HG02981 (cell line): ENCODE measurements around the gene STX18.
"Not testable (repeated sequence)": the region's sequence is repeated elsewhere in the genome, so short reads cannot be mapped to it uniquely, and the experiment has no call there.

Experiments
- ATAC-seq: cut with Tn5 transposase; IDR thresholded peaks from one replicate; pipeline ENCODE4 v1.9.1; 2021; ENCODE audit warnings: mild to moderate bottlenecking, moderate library complexity; ENCODE audit not compliant: unreplicated experiment

STX18 gene

DNA sequence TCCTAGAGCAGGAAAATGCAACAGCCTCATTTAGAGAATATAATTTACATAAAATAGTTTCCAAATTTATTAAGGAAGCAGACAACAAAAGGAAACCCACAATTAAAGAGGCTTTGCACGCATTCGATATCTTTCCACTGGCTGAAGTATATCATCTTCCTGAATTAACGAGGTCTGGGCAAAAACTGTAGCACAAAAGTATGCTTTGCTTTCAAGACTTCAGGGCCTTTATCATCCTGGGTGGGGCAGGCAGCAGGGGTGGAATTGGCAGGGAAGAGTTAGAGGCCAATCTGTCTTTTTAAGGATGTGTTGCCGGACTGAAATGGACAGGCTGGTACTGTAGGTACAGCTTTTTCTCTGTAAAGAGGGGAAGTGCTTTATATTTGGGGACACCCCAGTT is 17.0 kb upstream of the STX18 start:
- no peak for ATAC-seq

DNA sequence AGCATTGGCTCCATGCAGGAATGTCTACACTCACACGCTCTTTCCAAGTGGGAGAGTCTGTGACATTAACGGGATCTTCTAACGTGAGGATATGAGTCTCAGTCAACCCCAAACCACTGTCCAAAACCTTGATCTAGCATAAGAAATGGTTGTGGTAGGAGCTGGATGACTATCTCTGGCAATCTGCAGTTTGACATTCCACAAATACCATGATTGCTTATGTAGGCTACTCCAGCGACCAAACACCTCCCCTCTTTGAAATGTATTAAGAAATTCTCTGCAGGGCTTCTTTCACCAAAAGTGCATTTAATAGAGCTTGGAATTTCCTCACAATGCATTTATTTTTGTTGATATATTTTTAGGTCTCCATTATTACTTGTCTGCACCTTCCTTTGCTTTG is 14.1 kb upstream of the STX18 start:
- ATAC-seq, result no peak

DNA sequence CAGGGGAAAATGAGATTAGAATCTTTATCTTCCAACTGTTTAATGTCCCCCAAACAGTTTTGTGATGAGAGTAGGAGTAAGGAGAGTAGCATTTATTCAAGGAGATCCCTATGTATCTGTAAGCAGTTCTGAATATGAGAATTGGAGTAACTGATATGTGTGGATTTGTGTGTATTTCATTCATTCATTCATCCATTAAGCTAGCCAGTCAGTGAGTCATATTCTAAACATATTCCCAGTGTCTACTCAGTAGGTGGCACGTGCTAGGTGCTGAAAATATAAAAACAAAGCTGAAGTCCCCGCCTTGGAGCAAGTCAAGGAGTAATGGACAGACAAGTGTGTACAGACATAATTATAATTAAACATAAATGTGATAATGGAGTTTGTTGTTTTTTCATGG is 12.4 kb upstream of the STX18 start:
- no peak for ATAC-seq

GRCh38 chr4:4552042-4552441 is 10.2 kb upstream of the STX18 start:
- not testable (repeated sequence) for ATAC-seq

- not testable (repeated sequence) for ATAC-seq
Observed at GRCh38 chr4:4550161-4550560, 8.3 kb upstream of the STX18 start.

DNA sequence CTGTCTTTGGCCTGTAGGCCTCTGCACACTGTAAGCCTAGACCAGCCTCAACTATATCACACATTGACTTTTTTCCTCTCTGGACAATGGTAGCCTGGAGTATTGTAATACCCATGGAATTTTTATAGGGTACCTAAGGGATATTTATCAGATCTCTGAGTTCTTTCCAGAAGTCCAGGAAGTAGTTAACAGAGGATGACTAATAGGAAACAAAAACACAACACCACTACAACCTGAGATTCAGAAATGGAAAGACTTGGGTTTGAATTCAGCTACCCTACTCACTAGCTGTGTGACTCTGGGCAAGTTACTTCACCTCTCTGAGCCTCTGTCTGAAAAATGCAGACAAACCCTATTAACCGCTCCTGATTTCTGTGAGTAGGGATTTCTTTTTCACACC is 7.7 kb upstream of the STX18 start:
- ATAC-seq, result no peak

DNA sequence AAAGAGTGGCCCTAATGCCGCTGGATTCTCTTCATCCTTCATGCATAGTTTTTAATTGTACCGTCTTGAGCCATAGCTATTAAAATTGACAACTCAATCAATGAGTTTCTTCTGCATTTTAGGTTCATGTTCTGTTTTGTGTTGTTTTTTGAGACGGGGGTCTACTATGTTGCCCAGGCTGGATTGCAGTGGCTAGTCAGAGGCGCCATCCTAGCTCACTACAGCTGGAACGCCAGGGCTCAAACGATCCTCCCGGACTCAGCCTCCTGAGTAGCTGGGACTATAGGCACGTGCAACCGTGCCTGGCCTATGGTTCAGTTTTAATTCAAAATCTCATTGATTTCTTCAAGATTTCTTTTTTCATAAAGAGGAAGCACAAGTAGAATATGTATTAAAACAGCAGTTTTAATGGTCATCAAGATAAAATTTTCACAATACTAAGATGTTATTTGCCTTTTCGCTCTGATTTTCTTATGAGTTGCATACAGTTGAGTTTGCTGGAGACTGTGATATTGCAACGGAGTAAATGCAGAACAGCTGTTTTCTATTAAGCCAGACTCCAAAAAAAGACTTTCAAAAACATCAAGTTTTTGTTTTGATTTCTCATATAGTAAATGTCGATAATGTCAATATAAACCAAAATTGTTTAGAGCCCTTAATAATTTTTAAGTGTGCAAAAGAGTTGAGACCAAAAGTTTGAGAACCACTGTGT is 1.1 kb upstream of the STX18 start:
- ATAC-seq, result no peak

GRCh38 chr4:4541040-4541631 is 712 bp downstream of the STX18 start:
- ATAC-seq, result peak; percentile 53

GRCh38 chr4:4539481-4539880 is 2.4 kb downstream of the STX18 start:
- ATAC-seq, result no peak

GRCh38 chr4:4535590-4535989 is 6.3 kb downstream of the STX18 start:
- no peak for ATAC-seq

- no peak for ATAC-seq
Observed at GRCh38 chr4:4534515-4535145, 7.2 kb downstream of the STX18 start.

DNA sequence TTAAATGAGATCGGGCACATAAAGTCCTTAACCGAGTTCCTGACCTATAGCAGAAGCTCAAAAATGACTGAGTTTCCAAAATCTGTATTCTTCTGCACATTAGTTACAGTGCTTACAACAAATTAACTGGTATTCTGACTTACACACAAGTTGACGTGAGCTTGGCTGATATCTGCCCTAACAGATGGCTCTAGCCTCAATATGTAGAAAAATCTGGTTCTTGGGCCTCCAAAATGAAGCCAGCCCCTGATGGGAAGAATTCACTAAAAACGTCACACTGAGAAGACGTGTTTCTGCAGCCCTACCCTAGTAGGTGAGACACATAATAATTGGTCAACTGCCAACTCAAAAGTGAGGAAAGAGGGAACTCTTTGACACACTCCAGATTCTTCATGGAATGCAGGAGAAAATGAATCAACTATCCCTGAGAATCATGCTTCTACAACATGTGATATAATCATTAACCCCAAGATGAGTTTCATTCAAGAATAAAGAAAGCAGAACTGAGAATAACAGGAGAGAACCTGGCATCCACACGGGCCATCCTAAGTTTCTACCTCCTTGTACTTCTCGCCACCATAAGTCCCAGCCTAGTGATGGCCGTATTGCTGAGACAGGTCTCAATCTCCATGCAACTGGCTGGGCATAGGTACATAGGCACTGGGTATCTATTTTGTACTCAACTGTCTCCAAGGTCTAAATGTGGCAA is 8.2 kb downstream of the STX18 start:
- no peak for ATAC-seq

DNA sequence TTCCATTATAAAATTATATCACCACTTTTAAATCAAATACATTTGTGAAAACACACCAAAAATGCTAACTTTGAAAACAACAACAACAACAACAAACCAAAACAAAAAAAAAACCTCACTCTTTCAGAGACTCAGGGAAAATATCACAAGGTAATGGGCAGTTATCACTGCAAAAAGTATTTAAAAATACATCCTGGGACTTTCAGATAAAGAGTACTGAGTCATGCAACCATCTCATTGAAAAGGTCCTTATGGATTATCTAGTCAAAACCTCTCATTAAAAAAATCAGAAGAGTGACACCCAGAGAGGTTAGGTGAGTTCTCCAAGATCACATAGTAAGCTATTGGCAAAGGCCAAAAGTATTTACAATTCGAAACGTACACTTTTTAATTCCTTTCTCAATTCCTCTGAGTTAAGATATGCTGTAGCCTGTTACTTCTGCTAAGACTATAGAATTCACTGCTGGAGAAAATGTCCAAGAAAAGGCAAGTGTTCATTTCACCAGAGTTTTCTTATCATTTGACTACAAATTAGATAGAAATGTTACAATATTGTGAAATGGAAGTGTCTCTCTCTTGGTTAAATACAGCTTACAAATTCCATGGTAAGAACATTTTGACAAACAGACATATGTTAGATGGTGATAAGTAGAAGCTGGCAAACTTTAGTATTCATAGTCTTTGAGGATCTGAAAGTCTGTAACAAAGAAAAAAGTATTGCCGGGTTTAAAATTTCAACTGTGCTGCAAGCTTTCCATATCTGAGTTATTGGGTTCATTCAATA is 9.3 kb downstream of the STX18 start:
- no peak for ATAC-seq

- no peak for ATAC-seq
Observed at GRCh38 chr4:4529392-4529791, 12.5 kb downstream of the STX18 start.

DNA sequence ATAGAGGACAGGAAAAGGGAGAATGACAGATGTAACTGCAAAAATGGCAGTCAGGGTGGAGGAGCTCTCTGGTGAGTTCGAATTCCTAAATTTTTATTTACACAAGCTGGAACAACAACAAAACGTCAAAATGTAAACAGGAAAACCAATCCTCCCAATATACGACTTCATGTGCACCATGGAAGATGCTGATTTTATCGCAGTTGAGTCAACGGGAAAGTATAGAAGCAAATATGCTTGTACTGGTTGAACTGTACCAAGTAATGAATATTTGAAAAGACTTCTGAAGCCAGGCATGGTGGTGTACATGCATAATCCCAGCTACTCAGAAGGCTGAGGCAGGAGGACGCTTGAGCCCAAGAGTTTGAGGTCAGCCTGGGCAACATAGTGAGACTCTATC is 15.4 kb downstream of the STX18 start:
- no peak for ATAC-seq

- ATAC-seq, result peak; percentile 99
Observed at GRCh38 chr4:4524364-4524763, 17.5 kb downstream of the STX18 start.

- ATAC-seq, result no peak
Observed at GRCh38 chr4:4521731-4522130, 20.1 kb downstream of the STX18 start.

GRCh38 chr4:4521136-4521535 is 20.7 kb downstream of the STX18 start:
- ATAC-seq, result peak; percentile 36

GRCh38 chr4:4519297-4519894 is 22.5 kb downstream of the STX18 start:
- ATAC-seq, result no peak

GRCh38 chr4:4518747-4519146 is 23.1 kb downstream of the STX18 start:
- no peak for ATAC-seq

GRCh38 chr4:4514786-4515185 is 27.1 kb downstream of the STX18 start:
- no peak for ATAC-seq
